Endothelial cell (in vitro differentiated cells): ENCODE measurements around the gene FITM2. TPM values are rescaled to one million over a fixed set of nuclear protein-coding genes. Genes with fewer than 3 reads are reported as not detected.
"Not testable (repeated sequence)": the region's sequence is repeated elsewhere in the genome, so short reads cannot be mapped to it uniquely, and the experiment has no call there.

Experiments used
- DNase-seq: peaks from one replicate; pipeline ENCODE4 v3.0.0; 2021; ENCODE audit warnings: low spot score
- H3K27ac Mint-ChIP-seq: one replicate; pipeline ENCODE4 v1.8.0; 2021; ENCODE audit warnings: mixed read lengths, inconsistent platforms; ENCODE audit not compliant: unreplicated experiment
- H3K27me3 Mint-ChIP-seq: one replicate; pipeline ENCODE4 v1.8.0; 2021; ENCODE audit warnings: mild to moderate bottlenecking, moderate library complexity, mixed read lengths, inconsistent platforms; ENCODE audit not compliant: unreplicated experiment
- H3K36me3 Mint-ChIP-seq: one replicate; pipeline ENCODE4 v1.8.0; 2021; ENCODE audit warnings: mild to moderate bottlenecking, low read depth, mixed read lengths, inconsistent platforms; ENCODE audit not compliant: unreplicated experiment
- H3K4me1 Mint-ChIP-seq: one replicate; pipeline ENCODE4 v1.8.0; 2021; ENCODE audit warnings: mild to moderate bottlenecking, mixed read lengths, inconsistent platforms; ENCODE audit not compliant: unreplicated experiment
- H3K4me3 Mint-ChIP-seq: one replicate; pipeline ENCODE4 v1.8.0; 2021; ENCODE audit warnings: mild to moderate bottlenecking, mixed read lengths, inconsistent platforms; ENCODE audit not compliant: unreplicated experiment
- H3K9me3 Mint-ChIP-seq: one replicate; pipeline ENCODE4 v1.8.0; 2021; ENCODE audit warnings: mixed read lengths, inconsistent platforms; ENCODE audit not compliant: unreplicated experiment
- CTCF ChIP-seq: fragments of 200-600 bp; sonication (generic); IDR thresholded peaks from one replicate; pipeline ENCODE4 v1.5.0; 2021; ENCODE audit warnings: antibody characterized with exemption; ENCODE audit not compliant: unreplicated experiment
- total RNA-seq: library from RNA; stranded (reverse); fragmentation: NEBNext Ultra II Directional; extraction: Animal tissue kit (Norgen Biotek cat#: 25700); gene quantifications from one replicate; pipeline ENCODE4 v1.2.1, GENCODE V29; 2021; ENCODE audit not compliant: unreplicated experiment

Gene FITM2
- total RNA-seq, 1 donor from 2014 or later, result 2.8 TPM

DNA sequence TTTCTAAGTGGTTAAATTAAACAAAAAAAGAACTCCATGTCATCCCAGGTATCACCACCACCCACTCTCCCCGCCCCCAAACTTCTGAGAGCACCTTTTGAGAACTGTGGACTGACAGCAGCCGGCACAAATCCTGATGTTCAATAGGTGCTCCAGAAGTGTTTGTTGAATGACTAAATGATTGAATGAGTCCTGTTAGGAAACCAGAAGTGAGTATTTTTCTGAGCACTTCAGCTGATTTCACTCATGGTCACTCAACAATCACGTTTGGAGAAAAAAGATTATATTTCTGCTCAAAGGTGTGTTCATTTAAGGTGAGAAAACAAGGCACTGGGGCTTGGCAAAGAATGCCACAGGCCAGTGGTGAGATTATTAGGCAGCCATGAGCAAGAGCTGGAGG is 38.3 kb upstream of the FITM2 start:
- H3K27me3 Mint-ChIP-seq, result no peaks in the 10 kb centered on the region
- H3K36me3 Mint-ChIP-seq, result no peaks in the 10 kb centered on the region
- no peak for TF ChIP-seq CTCF
- DNase-seq, result no peak
- H3K4me3 Mint-ChIP-seq, result no peak overlapping the region
- no peak overlapping the region for H3K27ac Mint-ChIP-seq
- no peaks in the 10 kb centered on the region for H3K4me1 Mint-ChIP-seq
- H3K9me3 Mint-ChIP-seq, result no peaks in the 10 kb centered on the region

DNA sequence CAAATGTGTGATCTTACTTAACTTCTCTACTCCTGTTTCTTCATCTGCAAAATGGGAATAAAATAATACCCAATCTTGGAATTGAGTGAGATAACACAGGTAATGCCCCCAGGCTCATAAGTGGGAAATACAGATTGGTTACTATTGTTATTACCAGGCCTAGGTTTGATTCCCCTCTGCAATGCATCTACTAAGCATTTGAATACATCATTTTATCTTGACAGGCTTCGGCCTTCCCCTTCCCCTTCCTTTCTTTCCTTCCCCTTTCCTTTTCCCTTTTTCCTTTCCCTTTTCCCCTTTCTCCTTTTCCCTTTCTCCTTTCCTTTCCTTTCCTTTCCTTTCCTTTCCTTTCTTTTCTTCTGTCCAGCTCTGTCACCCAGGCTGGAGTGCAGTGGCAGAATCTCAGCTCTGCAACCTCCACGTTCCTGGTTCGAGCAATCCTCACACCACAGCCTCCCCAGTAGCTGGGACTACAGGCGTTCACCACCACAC is 37.2 kb upstream of the FITM2 start:
- no peak overlapping the region for H3K4me3 Mint-ChIP-seq
- no peaks in the 10 kb centered on the region for H3K36me3 Mint-ChIP-seq
- no peak for TF ChIP-seq CTCF
- no peaks in the 10 kb centered on the region for H3K27me3 Mint-ChIP-seq
- DNase-seq, result no peak
- no peaks in the 10 kb centered on the region for H3K9me3 Mint-ChIP-seq
- no peaks in the 10 kb centered on the region for H3K4me1 Mint-ChIP-seq
- no peak overlapping the region for H3K27ac Mint-ChIP-seq

- not testable (repeated sequence) for H3K4me3 Mint-ChIP-seq, H3K27ac Mint-ChIP-seq, H3K27me3 Mint-ChIP-seq, H3K4me1 Mint-ChIP-seq, H3K9me3 Mint-ChIP-seq, H3K36me3 Mint-ChIP-seq, DNase-seq
Observed at GRCh38 chr20:44345941-44346340, 34.9 kb upstream of the FITM2 start.

GRCh38 chr20:44345147-44345546 is 34.1 kb upstream of the FITM2 start:
- no peaks in the 10 kb centered on the region for H3K4me1 Mint-ChIP-seq
- no peak for DNase-seq
- no peaks in the 10 kb centered on the region for H3K9me3 Mint-ChIP-seq
- no peak overlapping the region for H3K27ac Mint-ChIP-seq
- no peak for TF ChIP-seq CTCF
- no peak overlapping the region for H3K4me3 Mint-ChIP-seq
- no peaks in the 10 kb centered on the region for H3K36me3 Mint-ChIP-seq
- H3K27me3 Mint-ChIP-seq, result no peaks in the 10 kb centered on the region

DNA sequence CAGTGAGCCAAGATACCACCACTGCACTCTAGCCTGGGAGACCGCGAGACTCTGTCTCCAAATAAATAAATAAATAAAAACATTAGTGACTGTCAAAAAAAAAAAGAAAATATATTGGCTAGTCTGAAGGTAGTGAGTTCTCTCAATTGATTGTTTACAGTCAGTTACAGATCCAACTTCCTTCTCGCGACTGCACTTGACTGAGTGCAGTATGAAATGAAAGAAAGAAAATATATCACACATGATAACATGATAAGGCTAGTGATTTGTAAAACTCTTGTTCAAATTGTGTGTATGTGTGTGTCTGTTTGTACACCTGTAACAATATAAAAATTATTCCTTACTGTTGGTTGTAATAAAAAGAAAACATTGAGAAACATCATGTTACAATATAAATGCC is 33.7 kb upstream of the FITM2 start:
- Mint-ChIP-seq H3K9me3 (no peaks in the 10 kb centered on the region), H3K4me3 (no peak overlapping the region), H3K27me3 (no peaks in the 10 kb centered on the region), H3K27ac (no peak overlapping the region), H3K4me1 (no peaks in the 10 kb centered on the region), H3K36me3 (no peaks in the 10 kb centered on the region)
- DNase-seq, result no peak
- TF ChIP-seq CTCF, result no peak
